ENCODE measurements around the gene CHST11.

Gene CHST11

DNA sequence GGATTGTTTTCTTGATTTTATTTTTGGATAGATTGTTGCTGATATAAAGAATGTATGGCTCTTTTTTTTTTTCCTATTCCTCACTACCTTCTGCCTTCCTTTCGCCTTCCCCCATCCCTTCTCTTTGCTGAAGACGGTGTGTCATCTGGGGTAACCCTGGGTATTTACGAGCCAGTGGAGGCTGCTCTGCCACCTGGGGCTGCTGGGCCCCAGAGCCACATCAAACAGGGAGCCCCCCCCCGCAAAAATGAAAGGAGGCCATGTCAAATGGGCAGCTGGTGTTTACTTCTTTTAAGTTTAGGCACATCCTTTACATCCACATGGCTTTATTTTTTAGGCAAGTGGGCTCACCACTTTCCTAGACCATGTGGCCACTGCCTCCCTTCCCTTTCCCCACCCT is 25.4 kb downstream of the CHST11 start (continued):
- TF ChIP-seq ZNF184 (tag by site-specific recombination; IDR thresholded peaks at IDR 0.05): no peak
- TF ChIP-seq ZNF596 (tag by site-specific recombination; IDR thresholded peaks at IDR 0.05): no peak
- TF ChIP-seq ZNF302 (tag by site-specific recombination; IDR thresholded peaks at IDR 0.05; ENCODE audit: low read depth): no peak
- no peak for TF ChIP-seq ZNF266 (tag by site-specific recombination; IDR thresholded peaks at IDR 0.05; ENCODE audit: low read depth)
- no peak for TF ChIP-seq ZNF174 (tag by site-specific recombination; IDR thresholded peaks at IDR 0.05)
- no peak for TF ChIP-seq ZNF610 (tag by site-specific recombination; IDR thresholded peaks at IDR 0.05; ENCODE audit: borderline replicate concordance)
- TF ChIP-seq ZNF10 (tag by site-specific recombination; IDR thresholded peaks at IDR 0.05): no peak
- no peak for TF ChIP-seq ZNF155 (tag by site-specific recombination; IDR thresholded peaks at IDR 0.05)
- TF ChIP-seq IKZF3 (tag by site-specific recombination; IDR thresholded peaks at IDR 0.05): no peak
- no peak for TF ChIP-seq YY2 (tag by site-specific recombination; IDR thresholded peaks at IDR 0.05)

- Histone ChIP-seq H3K27ac (ENCODE audit: extremely low read depth, low read depth, low read length) (no peak overlapping the region), H3K36me3 (ENCODE audit: control insufficient read depth in 2 of 2, insufficient read depth in 1 of 2, low read length in 2 of 2) (no peaks in the 10 kb centered on the region), H3K4me1 (ENCODE audit: control insufficient read depth, insufficient read depth, low read length) (no peaks in the 10 kb centered on the region), H3K4me3 (ENCODE audit: low read depth, low read length) (no peak overlapping the region), H3K9me3 (ENCODE audit: control insufficient read depth, insufficient read depth, low read depth, low read length) (no peaks in the 10 kb centered on the region)
- POLR2A ChIA-PET: no interaction called here
- CTCF ChIA-PET: no interaction called here
- TF ChIP-seq ZNF404 (tag by site-specific recombination; IDR thresholded peaks at IDR 0.05) (no peak), ZNF274 (IDR thresholded peaks at IDR 0.05; ENCODE audit: low read length) (no peak), ZNF274 (tag by site-specific recombination; IDR thresholded peaks at IDR 0.05; ENCODE audit: borderline replicate concordance) (no peak), KLF16 (tag by site-specific recombination; IDR thresholded peaks at IDR 0.05) (no peak), ZNF48 (tag by site-specific recombination; IDR thresholded peaks at IDR 0.05) (no peak), ZSCAN18 (tag by site-specific recombination; IDR thresholded peaks at IDR 0.05) (no peak), ZNF561 (tag by site-specific recombination; IDR thresholded peaks at IDR 0.05; ENCODE audit: borderline replicate concordance) (no peak), ZNF449 (tag by site-specific recombination; IDR thresholded peaks at IDR 0.05) (no peak), ZNF2 (tag by site-specific recombination; IDR thresholded peaks at IDR 0.05) (no peak), ZNF837 (tag by site-specific recombination; IDR thresholded peaks at IDR 0.05) (no peak), SP7 (tag by site-specific recombination; IDR thresholded peaks at IDR 0.05) (no peak)
These were observed 26.0 kb downstream of the CHST11 start for GRCh38 chr12:104482748-104483147.

- no peak overlapping the region for H3K4me3 ChIP-seq (ENCODE audit: low read depth, low read length)
- POLR2A ChIA-PET: no interaction called here
- no peak overlapping the region for H3K27ac ChIP-seq (ENCODE audit: extremely low read depth, low read depth, low read length)
- H3K9me3 ChIP-seq (ENCODE audit: control insufficient read depth, insufficient read depth, low read depth, low read length): no peaks in the 10 kb centered on the region
- no peaks in the 10 kb centered on the region for H3K4me1 ChIP-seq (ENCODE audit: control insufficient read depth, insufficient read depth, low read length)
- CTCF ChIA-PET: no interaction called here
- no peaks in the 10 kb centered on the region for H3K36me3 ChIP-seq (ENCODE audit: control insufficient read depth in 2 of 2, insufficient read depth in 1 of 2, low read length in 2 of 2)
- TF ChIP-seq, protein P1, sequence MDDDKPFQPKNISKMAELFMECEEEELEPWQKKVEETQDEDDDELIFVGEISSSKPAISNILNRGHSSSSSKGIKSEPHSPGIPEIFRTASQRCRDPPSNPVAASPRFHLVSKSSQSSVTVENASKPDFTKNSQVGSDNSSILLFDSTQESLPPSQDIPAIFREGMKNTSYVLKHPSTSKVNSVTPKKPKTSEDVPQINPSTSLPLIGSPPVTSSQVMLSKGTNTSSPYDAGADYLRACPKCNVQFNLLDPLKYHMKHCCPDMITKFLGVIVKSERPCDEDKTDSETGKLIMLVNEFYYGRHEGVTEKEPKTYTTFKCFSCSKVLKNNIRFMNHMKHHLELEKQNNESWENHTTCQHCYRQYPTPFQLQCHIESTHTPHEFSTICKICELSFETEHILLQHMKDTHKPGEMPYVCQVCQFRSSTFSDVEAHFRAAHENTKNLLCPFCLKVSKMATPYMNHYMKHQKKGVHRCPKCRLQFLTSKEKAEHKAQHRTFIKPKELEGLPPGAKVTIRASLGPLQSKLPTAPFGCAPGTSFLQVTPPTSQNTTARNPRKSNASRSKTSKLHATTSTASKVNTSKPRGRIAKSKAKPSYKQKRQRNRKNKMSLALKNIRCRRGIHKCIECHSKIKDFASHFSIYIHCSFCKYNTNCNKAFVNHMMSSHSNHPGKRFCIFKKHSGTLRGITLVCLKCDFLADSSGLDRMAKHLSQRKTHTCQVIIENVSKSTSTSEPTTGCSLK (tag by site-specific recombination; IDR thresholded peaks at IDR 0.05): no peak
- TF ChIP-seq SETDB1 (IDR thresholded peaks at IDR 0.05; ENCODE audit: insufficient read length, low read length): no peak
- no peak for TF ChIP-seq ZNF514 (tag by site-specific recombination; IDR thresholded peaks at IDR 0.05)
- TF ChIP-seq, protein P2, sequence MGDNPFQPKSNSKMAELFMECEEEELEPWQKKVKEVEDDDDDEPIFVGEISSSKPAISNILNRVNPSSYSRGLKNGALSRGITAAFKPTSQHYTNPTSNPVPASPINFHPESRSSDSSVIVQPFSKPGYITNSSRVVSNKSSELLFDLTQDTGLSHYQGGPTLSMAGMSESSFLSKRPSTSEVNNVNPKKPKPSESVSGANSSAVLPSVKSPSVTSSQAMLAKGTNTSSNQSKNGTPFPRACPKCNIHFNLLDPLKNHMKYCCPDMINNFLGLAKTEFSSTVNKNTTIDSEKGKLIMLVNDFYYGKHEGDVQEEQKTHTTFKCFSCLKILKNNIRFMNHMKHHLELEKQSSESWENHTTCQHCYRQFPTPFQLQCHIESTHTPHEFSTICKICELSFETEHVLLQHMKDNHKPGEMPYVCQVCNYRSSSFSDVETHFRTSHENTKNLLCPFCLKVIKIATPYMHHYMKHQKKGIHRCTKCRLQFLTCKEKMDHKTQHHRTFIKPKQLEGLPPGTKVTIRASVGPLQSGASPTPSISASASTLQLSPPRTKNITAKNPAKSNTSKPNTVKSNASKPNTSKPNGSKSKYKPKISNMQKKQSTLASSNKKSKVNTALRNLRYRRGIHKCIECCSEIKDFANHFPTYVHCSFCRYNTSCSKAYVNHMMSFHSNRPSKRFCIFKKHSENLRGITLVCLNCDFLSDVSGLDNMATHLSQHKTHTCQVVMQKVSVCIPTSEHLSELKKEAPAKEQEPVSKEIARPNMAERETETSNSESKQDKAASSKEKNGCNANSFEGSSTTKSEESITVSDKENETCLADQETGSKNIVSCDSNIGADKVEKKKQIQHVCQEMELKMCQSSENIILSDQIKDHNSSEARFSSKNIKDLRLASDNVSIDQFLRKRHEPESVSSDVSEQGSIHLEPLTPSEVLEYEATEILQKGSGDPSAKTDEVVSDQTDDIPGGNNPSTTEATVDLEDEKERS (tag by site-specific recombination; IDR thresholded peaks at IDR 0.05): no peak
- TF ChIP-seq WT1 (tag by site-specific recombination; IDR thresholded peaks at IDR 0.05): no peak
- no peak for TF ChIP-seq ZNF473 (tag by site-specific recombination; IDR thresholded peaks at IDR 0.05)
- no peak for TF ChIP-seq ZNF350 (tag by site-specific recombination; IDR thresholded peaks at IDR 0.05)
- no peak for TF ChIP-seq ZFP3 (tag by site-specific recombination; IDR thresholded peaks at IDR 0.05; ENCODE audit: low read depth)
- TF ChIP-seq ZNF664 (tag by site-specific recombination; IDR thresholded peaks at IDR 0.05): no peak
These were observed 27.3 kb downstream of the CHST11 start for GRCh38 chr12:104484079-104484478.

Measured in HEK293 (cell line).